ENCODE measurements around the gene COPS2.

GRCh38 chr15:49085696-49086459, 69.5 kb downstream of the COPS2 start:
- TF ChIP-seq CTCF (IDR thresholded peaks at IDR 0.05) = no peak
- no peak for TF ChIP-seq POLR2A (IDR thresholded peaks at IDR 0.05)
- no peak for TF ChIP-seq EP300 (IDR thresholded peaks at IDR 0.05)
- TF ChIP-seq POLR2AphosphoS5 (IDR thresholded peaks at IDR 0.05) = no peak

Data from gastroesophageal sphincter (tissue), 3 donors.